GM23338 (cell line): ENCODE results near the gene JAKMIP2.
A peak's percentile ranks its signal among the peaks of the same experiment; 100 is the strongest.

Source experiments
- EZH2 ChIP-seq: fragments of 200-600 bp; sonication (generic); IDR thresholded peaks from one replicate; pipeline ENCODE4 v1.8.0; 2017; ENCODE audit warnings: antibody characterized with exemption, mild to moderate bottlenecking, low read depth; ENCODE audit not compliant: unreplicated experiment
- JUNB ChIP-seq: IDR thresholded peaks from one replicate; pipeline ENCODE4 v1.6.1; 2016; ENCODE audit warnings: antibody characterized with exemption; ENCODE audit not compliant: unreplicated experiment
- TF ChIP-seq, protein P1 (sequence below), 2 experiments: fragments of 200-600 bp in 1 of 2; sonication (generic) in 1 of 2; conservative IDR thresholded peaks; 2 replicates each; pipeline versions ENCODE4 v1.5.1 to v1.6.1; 2016 to 2017; ENCODE audit warnings: antibody characterized with exemption in 2 of 2, low read depth in 2 of 2, mild to moderate bottlenecking in 2 of 2, moderate library complexity in 1 of 2

DNA sequence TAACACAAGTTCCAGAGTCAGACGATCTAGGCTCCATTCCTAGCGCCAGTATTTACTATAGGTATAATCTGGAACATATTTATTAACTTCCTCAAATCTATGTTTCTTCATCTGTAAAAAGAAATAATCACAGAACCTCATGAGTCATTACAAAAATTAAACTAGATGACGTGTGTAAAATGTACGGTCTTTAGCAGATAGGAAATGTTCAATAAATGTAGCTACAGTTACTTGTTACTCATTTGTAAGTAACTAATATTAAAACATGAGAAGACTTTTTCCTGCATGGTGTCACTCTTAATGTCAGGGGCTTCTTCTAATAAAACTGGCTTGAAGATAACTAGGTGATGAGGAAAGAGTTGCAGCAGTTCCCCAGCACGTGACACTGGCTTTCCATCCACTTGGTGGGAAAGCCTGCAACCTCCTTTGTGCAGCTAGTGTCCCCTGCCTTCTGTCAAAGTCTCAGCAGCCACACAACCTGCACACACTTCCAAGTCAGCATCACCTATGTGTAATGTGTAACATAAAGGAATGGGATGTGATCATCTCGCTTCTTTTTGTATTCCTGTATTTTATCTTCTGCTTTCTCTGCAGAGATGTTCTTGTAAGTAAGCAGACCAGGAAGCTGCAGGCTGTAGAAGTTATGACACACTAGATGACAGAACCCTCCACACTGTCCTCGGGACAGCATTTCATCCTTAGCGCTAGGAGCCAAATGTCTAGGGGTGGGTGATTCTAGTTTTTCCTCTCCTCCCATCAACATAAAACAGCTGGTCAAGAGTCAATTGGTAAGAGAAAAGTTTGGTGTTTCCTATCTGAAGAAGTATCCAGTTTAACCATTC, 1.8 kb upstream of the JAKMIP2 start:
- TF ChIP-seq, protein P1, sequence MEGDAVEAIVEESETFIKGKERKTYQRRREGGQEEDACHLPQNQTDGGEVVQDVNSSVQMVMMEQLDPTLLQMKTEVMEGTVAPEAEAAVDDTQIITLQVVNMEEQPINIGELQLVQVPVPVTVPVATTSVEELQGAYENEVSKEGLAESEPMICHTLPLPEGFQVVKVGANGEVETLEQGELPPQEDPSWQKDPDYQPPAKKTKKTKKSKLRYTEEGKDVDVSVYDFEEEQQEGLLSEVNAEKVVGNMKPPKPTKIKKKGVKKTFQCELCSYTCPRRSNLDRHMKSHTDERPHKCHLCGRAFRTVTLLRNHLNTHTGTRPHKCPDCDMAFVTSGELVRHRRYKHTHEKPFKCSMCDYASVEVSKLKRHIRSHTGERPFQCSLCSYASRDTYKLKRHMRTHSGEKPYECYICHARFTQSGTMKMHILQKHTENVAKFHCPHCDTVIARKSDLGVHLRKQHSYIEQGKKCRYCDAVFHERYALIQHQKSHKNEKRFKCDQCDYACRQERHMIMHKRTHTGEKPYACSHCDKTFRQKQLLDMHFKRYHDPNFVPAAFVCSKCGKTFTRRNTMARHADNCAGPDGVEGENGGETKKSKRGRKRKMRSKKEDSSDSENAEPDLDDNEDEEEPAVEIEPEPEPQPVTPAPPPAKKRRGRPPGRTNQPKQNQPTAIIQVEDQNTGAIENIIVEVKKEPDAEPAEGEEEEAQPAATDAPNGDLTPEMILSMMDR (conservative IDR thresholded peaks at IDR 0.05; ENCODE audit: low read depth in 2 of 2): peak in 1 of 2 experiments; percentile 27; a peak in 2 of 4 replicates
- TF ChIP-seq EZH2 (no peak), JUNB (no peak)
